Erythroblast (primary cell): Measurements from ENCODE around the gene ARHGEF10L.

Experiments used
- GATA1 ChIP-seq: IDR thresholded peaks from 2 replicates; pipeline ENCODE4 v1.6.1; 2011; ENCODE audit warnings: low read depth, mild to moderate bottlenecking, control low read depth, low read length, moderate library complexity
- POLR2A ChIP-seq: IDR thresholded peaks from 2 replicates; pipeline ENCODE4 v1.6.1; 2011; ENCODE audit warnings: mild to moderate bottlenecking, low read length

GRCh38 chr1:17542645-17543044 is 3.1 kb downstream of the ARHGEF10L start:
- TF ChIP-seq POLR2A (no peak), GATA1 (no peak)
